Thymus (tissue), 11 donors: ENCODE data around the gene TUBB4B. TPM values are rescaled to one million over a fixed set of nuclear protein-coding genes. Genes with fewer than 3 reads are reported as not detected.

Experiments used
- DNase-seq, 9 donors: peaks; one replicate each; pipeline ENCODE4 v3.0.0-alpha.2; 2013; ENCODE audit warnings: low spot score in 9 of 9, low read depth in 6 of 9, missing footprints in 1 of 9
- H3K27ac ChIP-seq, 2 donors: one replicate each; pipeline ENCODE4 v1.5.1; 2013; ENCODE audit warnings: control low read depth in 1 of 2, low read depth in 1 of 2, low read length in 1 of 2, mild to moderate bottlenecking in 1 of 2, moderate library complexity in 1 of 2
- H3K27me3 ChIP-seq, 2 donors: one replicate each; pipeline ENCODE4 v1.5.1; 2013; ENCODE audit warnings: low read length in 1 of 2; ENCODE audit not compliant: control insufficient read depth in 2 of 2, insufficient read depth in 1 of 2
- H3K36me3 ChIP-seq, 2 donors: one replicate each; pipeline ENCODE4 v1.5.1; 2013; ENCODE audit warnings: low read length in 1 of 2, mild to moderate bottlenecking in 1 of 2, moderate library complexity in 1 of 2; ENCODE audit not compliant: control insufficient read depth in 2 of 2, insufficient read depth in 2 of 2
- H3K4me1 ChIP-seq, 2 donors: one replicate each; pipeline ENCODE4 v1.5.1; 2013; ENCODE audit warnings: low read length in 2 of 2; ENCODE audit not compliant: control insufficient read depth in 2 of 2, insufficient read depth in 2 of 2
- H3K4me3 ChIP-seq, 2 donors: one replicate each; pipeline ENCODE4 v1.5.1; 2013; ENCODE audit warnings: low read length in 2 of 2, control low read depth in 1 of 2, mild to moderate bottlenecking in 1 of 2
- H3K9me3 ChIP-seq, 2 donors: one replicate each; pipeline ENCODE4 v1.5.1; 2013; ENCODE audit warnings: low read length in 1 of 2, mild to moderate bottlenecking in 1 of 2; ENCODE audit not compliant: control insufficient read depth in 2 of 2, insufficient read depth in 1 of 2
- WGBS: extraction: QIAGEN DNeasy Blood & Tissue Kit; methylation state at CpG from one replicate; pipeline ENCODE4 v1.1.7; 2013; 5-methylcytosine and 5-hydroxymethylcytosine counted together
- polyA plus RNA-seq: library from polyadenylated mRNA; stranded (reverse); fragments of 200-250 nt; gene quantifications from one replicate; pipeline ENCODE4 v1.2.3, GENCODE V29; 2013
- total RNA-seq: library from RNA; stranded (reverse); fragments of 120-200 nt; gene quantifications from one replicate; pipeline ENCODE4 v1.2.4, GENCODE V29; 2013
- donor health status: healthy.

TUBB4B gene
- total and polyA plus RNA-seq, 2 donors: 104 to 166 TPM

GRCh38 chr9:137277329-137278041, 36.4 kb downstream of the TUBB4B start, which contains the start of gene TOR4A:
TOR4A (plus strand) TSS chr9:137277726; CDS start chr9:137278690, 964 bp downstream.
- H3K36me3 ChIP-seq: peaks cover 15 to 16% of the 10 kb centered on the region in 2 donors
- H3K4me1 ChIP-seq: peaks cover 0 to 31% of the 10 kb centered on the region in 2 donors
- peak within 1 kb of the TSS; percentile 10 to 24 for H3K27ac ChIP-seq
- H3K4me3 ChIP-seq: peak within 1 kb of the TSS; percentile 8 to 31
- H3K9me3 ChIP-seq: peaks cover 7 to 11% of the 10 kb centered on the region in 2 donors
- H3K27me3 ChIP-seq: peaks cover 55 to 92% of the 10 kb centered on the region in 2 donors
- WGBS: 11% methylated on average over 25 of the region's 25 CpGs
- DNase-seq: no peak

GRCh38 chr9:137278061-137278701, 37.1 kb downstream of the TUBB4B start:
- H3K36me3 ChIP-seq: peaks cover 8 to 9% of the 10 kb centered on the region in 2 donors

GRCh38 chr9:137278721-137279711, 37.9 kb downstream of the TUBB4B start:
- no peak overlapping the region for H3K27ac ChIP-seq
- WGBS: 93% methylated on average over 139 of the region's 139 CpGs
- H3K4me3 ChIP-seq: no peak overlapping the region
- peaks cover 7 to 11% of the 10 kb centered on the region in 2 donors for H3K9me3 ChIP-seq
- no peak for DNase-seq
- H3K36me3 ChIP-seq: peaks cover under 1% of the 10 kb centered on the region in 2 donors
- peaks cover 55 to 94% of the 10 kb centered on the region in 2 donors for H3K27me3 ChIP-seq
- peaks cover 0 to 25% of the 10 kb centered on the region in 2 donors for H3K4me1 ChIP-seq

More at GRCh38 chr9:137278061-137278701, 37.1 kb downstream of the TUBB4B start:
- Histone ChIP-seq H3K27me3 (peaks cover 54 to 93% of the 10 kb centered on the region in 2 donors), H3K9me3 (peaks cover 7 to 11% of the 10 kb centered on the region in 2 donors), H3K27ac (no peak overlapping the region), H3K4me1 (peaks cover 0 to 28% of the 10 kb centered on the region in 2 donors), H3K4me3 (peak overlapping the region; percentile 8 to 31)
- 18% methylated on average over 54 of the region's 54 CpGs for WGBS
- no peak for DNase-seq

GRCh38 chr9:137279741-137280473, 38.8 kb downstream of the TUBB4B start:
- H3K36me3 ChIP-seq: no peaks in the 10 kb centered on the region
- DNase-seq: no peak
- H3K4me1 ChIP-seq: peaks cover 0 to 22% of the 10 kb centered on the region in 2 donors
- H3K27me3 ChIP-seq: peaks cover 55 to 94% of the 10 kb centered on the region in 2 donors
- peaks cover 7 to 11% of the 10 kb centered on the region in 2 donors for H3K9me3 ChIP-seq
- H3K4me3 ChIP-seq: no peak overlapping the region
- no peak overlapping the region for H3K27ac ChIP-seq
- WGBS: 95% methylated on average over 41 of the region's 41 CpGs

- no peak overlapping the region for H3K4me3 ChIP-seq
- no peak for DNase-seq
- peaks cover 52 to 87% of the 10 kb centered on the region in 2 donors for H3K27me3 ChIP-seq
- peaks cover 0 to 22% of the 10 kb centered on the region in 2 donors for H3K4me1 ChIP-seq
- 44% methylated on average over 85 of the region's 85 CpGs for WGBS
- H3K9me3 ChIP-seq: peaks cover 7 to 13% of the 10 kb centered on the region in 2 donors
- H3K36me3 ChIP-seq: no peaks in the 10 kb centered on the region
- H3K27ac ChIP-seq: no peak overlapping the region
Observed at GRCh38 chr9:137280474-137281344, 39.6 kb downstream of the TUBB4B start.

GRCh38 chr9:137281345-137282116, 40.4 kb downstream of the TUBB4B start:
- H3K27ac ChIP-seq: no peak overlapping the region
- DNase-seq: no peak
- H3K4me1 ChIP-seq: peaks cover 0 to 19% of the 10 kb centered on the region in 2 donors
- H3K36me3 ChIP-seq: no peaks in the 10 kb centered on the region
- peaks cover 45 to 82% of the 10 kb centered on the region in 2 donors for H3K27me3 ChIP-seq
- H3K9me3 ChIP-seq: peaks cover 7 to 13% of the 10 kb centered on the region in 2 donors
- H3K4me3 ChIP-seq: no peak overlapping the region
- WGBS: 83% methylated on average over 39 of the region's 39 CpGs

- H3K4me1 ChIP-seq: no peaks in the 10 kb centered on the region
- WGBS: 62% methylated on average over 14 of the region's 14 CpGs
- no peak overlapping the region for H3K27ac ChIP-seq
Observed at GRCh38 chr9:137286975-137287383, 45.9 kb downstream of the TUBB4B start.

More at GRCh38 chr9:137286975-137287383, 45.9 kb downstream of the TUBB4B start:
- Histone ChIP-seq H3K27me3 (peaks cover 2 to 40% of the 10 kb centered on the region in 2 donors), H3K4me3 (no peak overlapping the region), H3K36me3 (no peaks in the 10 kb centered on the region), H3K9me3 (peaks cover 0 to 2% of the 10 kb centered on the region in 2 donors)
- peak in 1 of 9 donors; percentile 43 for DNase-seq
